NCI-H345 treated with DMSO at 0.1 percent for 48 hours (cell line): Measurements from ENCODE around the gene TNFRSF12A.

ENCODE experiments used
- DNase-seq: peaks from one replicate; lab custom pipeline; 2025; ENCODE audit not compliant: unreplicated experiment; lab: John Stamatoyannopoulos, UW

Gene TNFRSF12A

GRCh38 chr16:2985893-2986355, 34.2 kb upstream of the TNFRSF12A start:
- DNase-seq, result no peak

GRCh38 chr16:2986623-2987188, 33.5 kb upstream of the TNFRSF12A start:
- no peak for DNase-seq

GRCh38 chr16:2987286-2987685, 32.9 kb upstream of the TNFRSF12A start:
- no peak for DNase-seq

GRCh38 chr16:2987833-2988232, 32.3 kb upstream of the TNFRSF12A start:
- DNase-seq, result peak; percentile 70

GRCh38 chr16:2988590-2989099, 31.5 kb upstream of the TNFRSF12A start:
- no peak for DNase-seq

GRCh38 chr16:2990891-2991290, 29.3 kb upstream of the TNFRSF12A start:
- DNase-seq, result no peak

- DNase-seq, result no peak
These were observed 28.5 kb upstream of the TNFRSF12A start for GRCh38 chr16:2991566-2992261.

- DNase-seq, result no peak
These were observed 27.6 kb upstream of the TNFRSF12A start for GRCh38 chr16:2992383-2993081.

GRCh38 chr16:2996298-2996697, 23.9 kb upstream of the TNFRSF12A start:
- DNase-seq, result no peak

GRCh38 chr16:2999929-3000328, 20.2 kb upstream of the TNFRSF12A start:
- no peak for DNase-seq

- no peak for DNase-seq
These were observed 19.6 kb upstream of the TNFRSF12A start for GRCh38 chr16:3000540-3000939.

GRCh38 chr16:3001316-3001715, 18.9 kb upstream of the TNFRSF12A start:
- DNase-seq, result no peak

GRCh38 chr16:3003582-3004270, 16.4 kb upstream of the TNFRSF12A start:
- peak; percentile 98 for DNase-seq

- DNase-seq, result no peak
These were observed 15.8 kb upstream of the TNFRSF12A start for GRCh38 chr16:3004319-3004718.

GRCh38 chr16:3004781-3005284, 15.3 kb upstream of the TNFRSF12A start:
- DNase-seq, result no peak

- DNase-seq, result no peak
These were observed 12.9 kb upstream of the TNFRSF12A start for GRCh38 chr16:3007059-3007956.

GRCh38 chr16:3007957-3008689, 12.0 kb upstream of the TNFRSF12A start:
- no peak for DNase-seq

GRCh38 chr16:3008690-3009037, 11.5 kb upstream of the TNFRSF12A start:
- DNase-seq, result no peak

GRCh38 chr16:3009568-3010390, 10.4 kb upstream of the TNFRSF12A start:
- no peak for DNase-seq
